Measurements from ENCODE around the gene DNAH9.

- TF ChIP-seq POLR2A (IDR thresholded peaks at IDR 0.05) (no peak), CTCF (IDR thresholded peaks at IDR 0.05) (no peak), EP300 (IDR thresholded peaks at IDR 0.05) (no peak)
Observed at GRCh38 chr17:11922638-11923037, 324.4 kb downstream of the DNAH9 start.
